SK-N-SH treated with all-trans-retinoic acid at 6 μM for 48 hours (cell line): ENCODE data around the gene RAPGEF5.

Experiments used
- ATAC-seq: fragments of 200-7000 bp; cut with Tn5 transposase; 3 replicates; pipeline ENCODE4 v1.9.1; 2020; ENCODE audit warnings: mild to moderate bottlenecking, moderate library complexity
- ARNTL ChIP-seq: fragments of 450-650 bp; formaldehyde crosslinking; IDR thresholded peaks from 2 replicates; pipeline ENCODE4 v1.5.0; 2020; ENCODE audit warnings: low read depth, mild to moderate bottlenecking, moderate library complexity, borderline replicate concordance
- BACH2 ChIP-seq: fragments of 250-450 bp; sonication (Bioruptor Pico); IDR thresholded peaks from 2 replicates; pipeline ENCODE4 v1.9.0; 2021; ENCODE audit warnings: mild to moderate bottlenecking, borderline replicate concordance
- CSRNP3 ChIP-seq: fragments of 250-450 bp; sonication (Bioruptor Pico); IDR thresholded peaks from 2 replicates; pipeline ENCODE4 v1.5.1; 2021; ENCODE audit warnings: mild to moderate bottlenecking, moderate library complexity
- ESRRG ChIP-seq: fragments of 250-450 bp; sonication (Bioruptor Pico); IDR thresholded peaks from 2 replicates; pipeline ENCODE4 v1.6.1; 2021; ENCODE audit warnings: mild to moderate bottlenecking
- GLIS3 ChIP-seq: fragments of 250-450 bp; sonication (Bioruptor Pico); IDR thresholded peaks from 2 replicates; pipeline ENCODE4 v1.5.0; 2020; ENCODE audit warnings: mild to moderate bottlenecking, moderate library complexity
- ISL1 ChIP-seq: fragments of 250-450 bp; sonication (Bioruptor Pico); IDR thresholded peaks from 2 replicates; pipeline ENCODE4 v2.1.2; 2022; ENCODE audit warnings: mild to moderate bottlenecking, moderate library complexity
- OSR1 ChIP-seq: fragments of 250-450 bp; sonication (Bioruptor Pico); IDR thresholded peaks from 2 replicates; pipeline ENCODE4 v1.8.0; 2022; ENCODE audit warnings: moderate library complexity, mild to moderate bottlenecking, inconsistent platforms
- PATZ1 ChIP-seq: fragments of 250-450 bp; sonication (Bioruptor Pico); IDR thresholded peaks from 2 replicates; pipeline ENCODE4 v1.8.0; 2020; ENCODE audit warnings: mild to moderate bottlenecking, moderate library complexity, borderline replicate concordance
- POU6F1 ChIP-seq: fragments of 250-450 bp; sonication (Bioruptor Pico); IDR thresholded peaks from 2 replicates; pipeline ENCODE4 v1.8.0; 2021; ENCODE audit warnings: low read depth, mild to moderate bottlenecking, moderate library complexity, borderline replicate concordance
- PPARA ChIP-seq: fragments of 250-450 bp; sonication (Bioruptor Pico); IDR thresholded peaks from 2 replicates; pipeline ENCODE4 v1.5.0; 2020; ENCODE audit warnings: mild to moderate bottlenecking, borderline replicate concordance
- RARB ChIP-seq: fragments of 250-450 bp; sonication (Bioruptor Pico); IDR thresholded peaks from 2 replicates; pipeline ENCODE4 v1.8.0; 2021; ENCODE audit warnings: mild to moderate bottlenecking, moderate library complexity
- SNAI2 ChIP-seq: fragments of 250-450 bp; sonication (Bioruptor Pico); IDR thresholded peaks from 2 replicates; pipeline ENCODE4 v1.5.0; 2020; ENCODE audit warnings: mild to moderate bottlenecking, moderate library complexity
- TCF4 ChIP-seq: fragments of 250-450 bp; sonication (Bioruptor Pico); IDR thresholded peaks from 2 replicates; pipeline ENCODE4 v1.8.0; 2021; ENCODE audit warnings: mild to moderate bottlenecking, moderate library complexity, borderline replicate concordance
- TOX ChIP-seq: fragments of 250-450 bp; sonication (Bioruptor Pico); IDR thresholded peaks from 2 replicates; pipeline ENCODE4 v1.8.0; 2021; ENCODE audit warnings: mild to moderate bottlenecking, moderate library complexity, borderline replicate concordance
- TSHZ2 ChIP-seq: fragments of 250-450 bp; sonication (Bioruptor Pico); IDR thresholded peaks from 2 replicates; pipeline ENCODE4 v1.5.0; 2020; ENCODE audit warnings: mild to moderate bottlenecking, moderate library complexity
- ZC3H10 ChIP-seq: fragments of 250-450 bp; sonication (Bioruptor Pico); IDR thresholded peaks from 2 replicates; pipeline ENCODE4 v1.5.1; 2021; ENCODE audit warnings: mild to moderate bottlenecking, moderate library complexity
- ZFP3 ChIP-seq: fragments of 250-450 bp; sonication (Bioruptor Pico); IDR thresholded peaks from 2 replicates; pipeline ENCODE4 v1.5.0; 2020; ENCODE audit warnings: mild to moderate bottlenecking, moderate library complexity
- ZNF565 ChIP-seq: fragments of 450-650 bp; formaldehyde crosslinking; conservative IDR thresholded peaks from 2 replicates; pipeline ENCODE4 v1.5.0; 2020; ENCODE audit warnings: low read depth, mild to moderate bottlenecking, moderate library complexity
- ZNF70 ChIP-seq: fragments of 450-650 bp; formaldehyde crosslinking; IDR thresholded peaks from 2 replicates; pipeline ENCODE4 v1.5.0; 2020; ENCODE audit warnings: mild to moderate bottlenecking, moderate library complexity
- ZNF8 ChIP-seq: fragments of 450-650 bp; formaldehyde crosslinking; IDR thresholded peaks from 2 replicates; pipeline ENCODE4 v1.5.0; 2020; ENCODE audit warnings: mild to moderate bottlenecking, moderate library complexity

Gene RAPGEF5

GRCh38 chr7:22090512-22090911 lies 266.4 kb downstream of the RAPGEF5 start:
- no peak for ATAC-seq
- no peak for TF ChIP-seq ISL1 (CRISPR knock-in tag)
- no peak for TF ChIP-seq RARB (CRISPR knock-in tag)
- TF ChIP-seq ZFP3 (CRISPR knock-in tag): no peak
- no peak for TF ChIP-seq OSR1 (CRISPR knock-in tag)
- no peak for TF ChIP-seq SNAI2 (CRISPR knock-in tag)
- TF ChIP-seq ARNTL (CRISPR knock-in tag): no peak
- no peak for TF ChIP-seq ZNF70 (CRISPR knock-in tag)
- TF ChIP-seq PATZ1: no peak
- TF ChIP-seq TSHZ2 (CRISPR knock-in tag): no peak
- TF ChIP-seq CSRNP3: no peak
- no peak for TF ChIP-seq POU6F1 (CRISPR knock-in tag)
- no peak for TF ChIP-seq ESRRG (CRISPR knock-in tag)
- no peak for TF ChIP-seq ZC3H10 (CRISPR knock-in tag)
- no peak for TF ChIP-seq TOX (CRISPR knock-in tag)
- TF ChIP-seq ZNF8 (CRISPR knock-in tag): no peak
- no peak for TF ChIP-seq TCF4
- TF ChIP-seq PPARA (CRISPR knock-in tag): no peak
- no peak for TF ChIP-seq ZNF565

GRCh38 chr7:22090107-22090506 lies 266.8 kb downstream of the RAPGEF5 start:
- no peak for ATAC-seq
- TF ChIP-seq SNAI2 (CRISPR knock-in tag): no peak
- TF ChIP-seq, all 23 proteins: peak for 0

GRCh38 chr7:22088827-22089226 lies 268.1 kb downstream of the RAPGEF5 start:
- ATAC-seq: no peak
- TF ChIP-seq TOX (CRISPR knock-in tag): no peak
- TF ChIP-seq BACH2 (CRISPR knock-in tag): no peak
- TF ChIP-seq GLIS3 (CRISPR knock-in tag): no peak
- TF ChIP-seq ESRRG (CRISPR knock-in tag): no peak
- no peak for TF ChIP-seq ISL1 (CRISPR knock-in tag)
- no peak for TF ChIP-seq PATZ1
- TF ChIP-seq RARB (CRISPR knock-in tag): no peak
- no peak for TF ChIP-seq PPARA (CRISPR knock-in tag)
- TF ChIP-seq ARNTL (CRISPR knock-in tag): no peak
- no peak for TF ChIP-seq SNAI2 (CRISPR knock-in tag)
